GM19397 (cell line): ENCODE results near the gene SRCIN1.

Experiments used
- ATAC-seq: cut with Tn5 transposase; IDR thresholded peaks from one replicate; pipeline ENCODE4 v1.9.1; 2021; ENCODE audit warnings: mild to moderate bottlenecking, moderate library complexity; ENCODE audit not compliant: unreplicated experiment

SRCIN1 gene

DNA sequence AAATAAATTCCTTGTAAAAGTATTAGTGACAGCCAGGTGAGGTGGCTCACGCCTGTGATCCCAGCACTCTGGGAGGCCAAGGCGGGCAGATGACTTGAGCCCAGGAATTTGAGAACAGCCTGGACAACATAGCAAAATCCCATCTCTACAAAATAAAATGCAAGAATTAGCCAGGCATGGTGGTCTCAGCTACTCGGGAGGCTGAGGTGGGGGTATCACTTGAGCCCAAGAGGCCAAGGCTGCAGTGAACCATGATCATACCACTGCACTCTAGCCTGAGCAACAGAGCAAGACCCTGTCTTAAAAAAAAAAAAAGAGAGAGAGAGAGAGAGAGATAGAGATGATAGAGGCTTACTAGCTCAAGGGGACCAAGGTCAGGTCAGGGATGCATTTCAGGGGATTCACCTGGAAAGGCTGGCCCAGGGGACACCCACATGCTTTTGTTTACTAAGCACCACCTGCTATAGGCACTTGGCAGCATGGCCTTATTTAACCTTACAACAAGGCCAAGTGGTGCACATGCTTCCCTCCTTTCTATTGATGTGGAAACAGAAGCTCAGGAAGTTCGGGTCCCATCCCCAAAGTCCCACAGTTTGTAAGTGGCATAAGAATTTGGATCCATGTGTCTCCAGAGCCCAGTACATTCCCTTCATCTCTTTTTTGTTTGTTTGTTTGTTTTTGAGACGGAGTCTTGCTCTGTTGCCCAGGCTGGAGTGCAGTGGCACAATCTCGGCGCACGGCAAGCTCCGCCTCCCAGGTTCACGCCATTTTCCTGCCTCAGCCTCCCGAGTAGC, 12.4 kb upstream of the SRCIN1 start:
- ATAC-seq = no peak

DNA sequence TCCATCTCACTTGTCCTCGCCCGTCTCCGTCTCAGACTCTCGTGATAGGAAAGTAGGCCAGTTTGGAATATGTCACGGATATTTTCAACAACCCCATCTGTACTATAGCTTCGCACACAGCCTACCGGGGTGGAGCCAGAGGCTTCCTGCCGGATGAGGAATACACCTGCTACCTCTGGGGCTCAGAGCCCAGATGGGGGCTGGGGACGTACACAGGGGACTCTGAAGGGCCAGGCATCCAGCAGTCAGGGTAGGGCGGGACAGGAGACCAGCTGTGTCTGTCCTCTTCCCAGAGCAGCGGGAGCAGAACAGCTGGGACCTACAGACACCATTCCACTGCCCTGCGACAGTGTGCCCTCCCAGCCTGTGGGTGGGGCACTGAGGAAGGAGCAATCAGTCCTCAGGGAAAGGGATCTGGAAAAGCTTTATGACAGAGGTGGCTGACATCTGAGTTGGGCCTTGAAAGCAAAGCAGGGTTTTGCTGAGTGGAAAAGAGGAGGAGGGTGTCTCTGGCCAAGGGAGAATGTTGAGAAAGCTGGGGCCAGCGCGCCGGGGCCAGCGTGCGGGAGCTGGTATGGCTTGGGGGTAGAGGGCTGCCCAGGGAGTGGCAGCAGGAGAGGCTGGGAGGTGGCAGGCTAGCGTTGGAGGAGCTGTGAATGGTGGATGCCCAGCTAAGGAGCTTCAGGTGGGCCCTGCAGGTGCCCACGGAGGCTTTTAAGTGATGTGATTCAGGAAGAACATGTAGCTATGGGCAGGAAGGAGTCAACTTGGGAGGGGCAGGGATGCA, 11.5 kb upstream of the SRCIN1 start:
- ATAC-seq = no peak

DNA sequence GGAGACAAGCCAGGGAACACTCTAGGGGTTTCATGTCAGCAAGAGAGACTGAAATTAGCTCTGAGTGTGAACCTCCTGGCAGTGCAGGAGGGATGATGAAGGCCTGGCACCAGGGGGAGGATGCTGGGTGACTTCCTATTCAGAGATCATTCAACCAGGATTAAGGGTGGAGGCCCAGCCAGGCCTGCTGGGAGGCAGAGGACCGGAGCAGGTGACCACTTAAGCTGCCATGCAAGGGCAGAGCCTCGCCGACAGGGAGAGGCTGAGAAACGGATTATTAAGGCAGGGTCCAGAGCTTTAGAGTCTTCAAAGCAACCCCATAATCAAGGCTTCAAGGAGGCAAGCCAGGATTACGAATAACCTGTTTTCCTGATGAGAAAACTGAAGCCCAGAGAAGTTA, 10.6 kb upstream of the SRCIN1 start:
- ATAC-seq = no peak

DNA sequence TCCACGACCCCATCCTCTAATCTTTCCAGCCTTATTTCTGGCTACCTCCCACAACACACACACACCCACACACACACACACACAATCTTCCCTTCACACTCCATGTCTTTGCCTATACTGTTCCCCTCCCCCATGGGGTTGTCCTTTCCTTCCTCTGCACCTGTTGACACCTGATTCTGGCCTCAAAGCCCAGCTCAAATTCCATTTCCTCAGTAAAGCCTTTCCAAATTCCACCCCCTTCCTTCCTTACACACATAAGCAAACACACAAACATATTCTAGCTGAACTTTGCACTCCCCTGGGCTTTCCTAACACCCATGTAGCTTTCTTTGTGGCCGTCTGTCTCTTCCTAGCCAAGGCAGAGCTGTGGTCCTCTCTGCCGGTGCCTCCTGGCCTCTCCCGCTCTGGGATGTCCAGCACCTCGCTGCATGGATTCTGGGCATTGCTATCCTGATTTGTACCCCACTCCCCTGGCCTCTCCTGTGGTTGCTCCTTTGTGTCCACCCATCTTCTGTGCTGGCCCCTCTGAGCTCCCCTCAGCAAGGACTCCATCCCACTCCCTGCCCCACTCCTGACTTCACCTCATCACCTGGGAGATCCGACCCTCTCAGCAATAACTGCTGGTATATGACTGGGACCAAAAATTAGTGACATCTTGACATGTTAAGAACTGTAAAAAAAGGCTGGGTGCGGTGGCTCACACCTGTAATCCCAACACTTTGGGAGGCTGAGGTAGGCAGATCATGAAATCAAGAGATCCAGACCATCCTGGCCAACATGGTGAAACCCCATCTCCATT, 8.4 kb upstream of the SRCIN1 start:
- no peak for ATAC-seq

DNA sequence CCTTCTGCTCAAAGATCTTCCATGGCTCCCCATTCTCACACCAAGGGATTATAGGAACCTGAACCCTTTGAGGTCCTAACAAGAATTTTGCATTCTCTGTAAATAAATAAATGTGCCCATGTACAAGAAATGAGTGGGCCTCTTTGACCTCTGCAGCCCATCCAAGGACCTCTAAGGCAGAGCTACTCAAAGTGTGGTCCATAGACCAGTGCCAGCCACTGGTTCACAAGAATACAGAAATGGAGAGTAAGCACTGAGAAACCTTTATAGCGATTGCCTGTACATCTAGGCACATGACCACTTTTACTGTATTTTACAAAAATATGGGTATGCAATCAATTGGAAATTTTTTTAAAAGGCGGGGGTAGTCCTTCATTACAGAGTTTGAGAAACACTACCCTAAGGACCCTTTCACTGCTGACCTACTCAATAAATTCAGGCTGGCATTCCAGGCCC, 7.8 kb upstream of the SRCIN1 start:
- ATAC-seq = no peak

DNA sequence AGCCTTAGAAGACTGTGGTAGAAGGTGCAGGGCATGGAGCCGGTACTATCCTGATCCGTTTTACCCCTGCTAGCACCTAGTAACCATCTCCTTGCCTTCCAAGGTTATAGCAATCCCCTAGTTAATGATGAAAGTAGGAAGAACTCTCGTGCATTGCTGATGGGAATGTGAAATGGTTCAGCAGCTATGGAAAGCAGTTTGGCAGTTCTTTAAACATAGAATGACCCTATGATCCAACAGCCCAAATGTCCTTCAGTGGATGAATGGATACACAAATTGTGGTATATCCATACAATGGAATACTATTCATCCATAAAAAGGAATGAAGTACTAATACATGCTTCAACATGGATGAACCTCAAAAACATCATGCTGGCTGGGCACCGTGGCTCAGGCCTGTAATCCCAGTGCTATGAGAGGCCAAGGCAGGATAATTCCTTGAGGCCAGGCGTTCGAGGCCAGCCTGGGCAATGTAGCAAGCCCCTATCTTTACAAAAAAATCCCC, 6.2 kb upstream of the SRCIN1 start:
- no peak for ATAC-seq

DNA sequence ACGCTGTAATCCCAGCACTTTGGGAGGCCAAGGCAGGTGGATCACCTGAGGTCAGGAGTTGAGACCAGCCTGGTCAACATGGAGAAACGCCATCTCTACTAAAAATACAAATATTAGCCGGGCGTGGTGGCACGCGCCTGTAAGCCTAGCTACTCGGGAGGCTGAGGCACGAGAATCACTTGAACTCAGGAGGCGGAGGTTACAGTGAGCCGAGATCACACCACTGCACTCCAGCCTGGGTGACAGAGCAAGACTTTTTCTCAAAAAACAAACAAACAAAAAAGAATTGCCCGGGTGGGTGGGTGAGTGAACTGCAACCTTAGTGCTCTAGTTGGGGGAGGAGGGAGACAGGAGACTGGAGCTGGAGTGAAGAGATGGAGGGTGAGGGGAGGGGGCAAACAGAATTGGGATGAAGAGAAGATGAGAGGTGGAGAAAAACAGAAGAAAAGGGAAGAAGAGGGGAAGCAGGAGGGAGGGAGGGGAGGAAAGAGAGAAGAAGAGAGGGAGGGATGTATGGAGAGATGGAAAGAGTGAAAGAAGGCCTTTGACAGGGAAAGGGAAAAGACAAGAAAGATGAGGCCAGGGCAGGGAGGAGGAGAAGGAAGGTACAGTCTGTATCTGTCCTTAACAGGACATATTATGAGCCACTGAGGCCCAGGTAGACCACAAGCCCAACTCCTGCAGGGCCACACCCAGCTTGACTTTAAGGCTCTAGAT, 5.5 kb upstream of the SRCIN1 start:
- no peak for ATAC-seq

DNA sequence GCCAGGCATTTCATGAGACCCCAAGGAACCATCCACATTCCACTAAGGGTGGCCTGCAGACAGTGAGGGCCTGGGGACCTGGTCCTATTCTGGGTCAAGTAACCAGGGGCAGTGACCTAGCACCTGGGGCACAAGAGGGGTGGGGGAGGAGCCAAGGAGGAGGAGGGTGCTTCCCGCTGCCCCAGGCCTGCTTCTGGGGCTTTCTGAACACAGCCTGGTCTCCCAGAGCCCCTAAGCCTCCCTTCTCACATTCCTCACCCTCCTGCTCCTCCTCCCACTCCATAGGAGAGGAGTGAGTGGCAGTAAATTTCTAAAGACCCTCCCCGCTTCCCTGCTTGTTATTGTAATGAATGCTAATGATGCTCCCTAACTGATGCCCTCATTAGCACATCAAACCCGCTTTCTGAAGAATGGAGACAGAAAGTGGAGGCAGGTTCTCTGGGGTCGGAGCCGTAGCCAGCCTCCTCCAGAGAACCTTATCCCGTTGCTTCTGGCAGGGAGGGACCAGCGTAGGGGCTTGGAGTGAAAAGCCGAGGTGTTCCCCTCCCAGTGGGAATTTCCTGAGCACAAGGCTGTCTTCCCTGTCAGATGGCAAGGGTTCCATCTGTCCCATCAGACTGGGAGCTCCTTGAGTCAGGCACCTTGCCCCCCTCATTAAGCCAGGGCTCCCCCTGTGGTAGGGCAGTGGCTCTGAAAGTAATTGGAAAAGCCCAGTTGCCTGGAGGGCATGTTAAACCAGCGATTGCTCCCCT, 3.7 kb upstream of the SRCIN1 start:
- no peak for ATAC-seq

DNA sequence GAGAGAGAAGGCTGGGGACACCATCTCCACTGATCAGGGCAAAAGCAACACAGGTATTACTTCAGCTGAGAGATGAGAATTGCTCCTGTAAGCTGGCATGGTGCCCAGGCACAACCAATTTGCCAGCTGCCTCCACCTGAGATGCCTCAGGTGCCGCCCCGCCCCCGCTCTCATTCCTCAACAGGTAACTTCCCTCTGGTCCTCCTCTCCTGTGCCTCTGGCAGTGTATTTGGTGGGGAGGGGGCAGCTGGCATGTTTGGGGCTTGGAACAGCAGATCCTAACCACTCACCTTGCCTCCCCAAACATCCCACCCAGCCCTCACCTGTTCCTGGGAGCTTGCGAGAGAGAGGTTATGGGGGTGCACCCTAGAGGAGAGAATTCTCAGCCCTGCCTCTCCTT, 2.9 kb upstream of the SRCIN1 start:
- no peak for ATAC-seq

DNA sequence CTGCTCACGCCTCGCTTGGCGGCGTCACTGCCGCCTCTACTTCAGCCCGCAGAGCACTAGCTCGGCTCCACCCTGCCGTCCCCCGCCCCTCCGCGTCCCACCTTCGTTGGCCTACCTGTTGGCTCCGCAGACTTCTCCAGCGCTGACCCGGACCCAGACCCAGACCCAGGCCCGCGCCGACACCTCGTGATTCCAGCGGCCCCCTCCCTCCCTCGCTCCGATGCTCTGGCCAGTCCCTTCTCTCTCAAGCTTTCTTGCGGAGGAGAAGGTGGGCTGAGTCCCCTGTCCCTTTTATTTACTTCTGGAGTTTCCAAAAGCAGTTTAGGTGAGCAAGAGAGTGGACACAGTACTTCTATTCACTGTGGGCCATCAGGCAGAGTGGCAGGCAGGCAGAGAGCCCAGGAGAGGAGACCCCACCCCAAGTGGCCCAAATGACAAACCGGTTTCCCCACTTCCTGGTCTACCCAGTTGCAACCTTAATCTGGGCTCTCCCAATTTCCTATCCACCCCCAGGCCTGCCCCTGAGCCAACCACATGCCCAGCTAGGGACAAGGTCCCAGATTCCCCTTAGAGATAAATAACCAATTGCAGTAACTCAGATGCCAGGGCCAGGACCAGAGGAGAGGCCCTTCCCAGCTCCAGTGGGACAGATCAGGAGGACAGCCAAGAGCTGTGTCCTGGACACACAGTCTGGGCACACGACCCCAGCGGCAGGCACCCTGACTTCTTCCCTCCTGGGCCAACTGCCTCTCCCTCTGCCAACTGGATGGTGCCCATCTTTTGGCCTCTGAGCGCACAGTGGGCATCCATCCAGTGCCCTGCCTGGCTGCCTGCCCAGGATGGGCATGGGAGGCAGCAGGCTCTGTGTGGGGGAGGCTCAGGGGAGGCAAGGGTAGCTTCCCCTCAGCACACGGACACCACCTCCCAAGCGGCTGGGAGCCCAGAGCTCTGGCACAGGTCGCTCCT, 1.2 kb upstream of the SRCIN1 start:
- no peak for ATAC-seq

DNA sequence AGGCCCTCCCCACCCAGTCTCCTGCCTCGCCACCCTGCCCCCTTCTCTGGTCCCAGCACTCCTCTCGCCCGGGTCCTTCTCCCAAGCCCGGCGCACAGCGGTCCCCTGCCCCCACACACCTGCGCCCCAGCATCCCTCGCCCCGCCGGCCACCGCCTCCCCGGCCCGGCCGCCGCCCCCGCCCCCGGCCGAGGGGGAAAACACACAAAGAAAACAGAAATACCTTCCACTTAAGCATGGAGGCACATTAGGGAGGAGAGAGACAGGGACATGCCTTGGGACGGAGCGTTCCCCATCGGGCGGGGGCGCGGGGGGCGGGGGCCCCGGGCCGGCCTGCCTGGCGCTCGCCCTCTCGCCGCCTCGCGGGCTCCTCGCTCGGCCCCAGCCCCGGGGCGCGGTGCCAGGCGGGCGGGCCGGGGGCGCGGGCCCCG, 326 bp downstream of the SRCIN1 start:
- ATAC-seq = no peak

DNA sequence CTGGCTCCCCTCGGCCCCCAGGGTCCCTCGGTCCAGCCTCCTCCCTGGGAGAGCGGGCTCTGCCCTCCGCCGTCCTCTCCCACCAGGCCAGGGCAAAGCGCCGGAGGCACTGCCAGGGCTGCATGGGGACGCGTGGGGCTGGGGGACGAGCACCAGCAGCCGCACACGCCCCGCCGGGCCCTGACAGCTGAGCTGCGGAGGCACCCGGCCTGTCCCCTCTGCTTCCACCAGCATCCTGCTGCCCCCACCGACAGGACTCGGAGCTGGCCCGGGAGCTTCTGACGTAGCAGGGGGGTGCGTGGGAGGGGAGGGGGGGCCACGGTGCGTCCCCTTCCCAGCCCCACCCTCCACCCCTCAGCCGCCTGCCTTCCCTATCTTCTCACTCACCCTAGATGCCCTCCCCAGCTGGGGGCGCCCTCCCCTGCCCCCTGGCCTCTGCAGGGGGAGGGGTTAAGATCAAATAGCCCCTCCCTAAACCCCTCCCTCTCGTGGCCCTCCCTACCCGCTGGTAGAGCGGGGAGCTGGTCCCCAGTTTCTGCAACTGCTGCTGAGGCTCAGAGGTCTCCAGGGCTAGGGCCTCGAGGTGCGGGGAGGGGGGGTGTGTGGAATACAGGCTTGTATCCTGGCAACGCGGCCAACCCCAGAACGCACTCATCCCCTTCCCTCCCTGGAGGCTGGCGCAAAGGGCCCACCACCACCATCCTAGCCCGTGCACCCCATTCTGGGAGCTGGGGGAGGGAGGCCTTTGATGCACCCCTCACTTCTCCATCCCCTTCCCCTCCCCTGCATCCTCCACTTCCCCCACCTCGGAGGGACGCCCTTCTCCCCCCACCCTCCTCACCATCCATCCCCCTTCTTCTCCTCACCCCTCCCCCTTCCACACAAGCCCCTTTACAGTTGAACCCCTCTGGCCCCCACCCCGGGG, 1.0 kb downstream of the SRCIN1 start:
- no peak for ATAC-seq

DNA sequence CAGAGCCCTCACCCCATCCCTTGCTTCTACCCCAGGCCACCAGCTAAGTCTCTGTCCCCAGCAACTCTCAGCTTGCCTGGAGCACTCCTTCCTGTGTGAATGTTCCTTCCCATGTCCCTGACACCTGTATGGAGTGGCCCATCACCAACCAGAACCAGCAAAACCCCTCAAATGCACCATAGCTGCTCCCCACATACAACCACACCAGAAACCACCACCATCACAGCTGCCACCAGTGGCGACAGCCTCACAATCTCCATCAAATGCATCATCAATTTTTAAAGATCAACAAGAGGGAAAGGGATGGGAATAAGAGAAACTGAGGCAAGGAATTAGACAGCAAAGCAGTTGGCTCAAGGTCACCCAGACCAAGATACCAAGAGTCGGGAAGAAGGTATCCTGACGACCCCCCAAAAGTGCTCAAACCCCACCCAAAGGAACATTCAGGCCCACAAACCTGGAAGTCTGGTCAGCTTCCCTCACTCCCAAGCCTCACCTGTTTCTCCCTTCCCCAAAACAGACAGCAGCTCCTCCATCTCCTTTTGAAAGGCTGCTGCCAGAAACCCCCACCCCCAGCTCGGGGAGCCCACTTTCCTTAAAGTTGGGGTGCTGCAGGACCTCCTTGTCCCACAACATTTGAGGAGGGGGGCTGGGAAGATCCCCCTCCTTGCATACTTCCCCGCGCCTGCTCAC, 1.8 kb downstream of the SRCIN1 start:
- ATAC-seq = no peak

DNA sequence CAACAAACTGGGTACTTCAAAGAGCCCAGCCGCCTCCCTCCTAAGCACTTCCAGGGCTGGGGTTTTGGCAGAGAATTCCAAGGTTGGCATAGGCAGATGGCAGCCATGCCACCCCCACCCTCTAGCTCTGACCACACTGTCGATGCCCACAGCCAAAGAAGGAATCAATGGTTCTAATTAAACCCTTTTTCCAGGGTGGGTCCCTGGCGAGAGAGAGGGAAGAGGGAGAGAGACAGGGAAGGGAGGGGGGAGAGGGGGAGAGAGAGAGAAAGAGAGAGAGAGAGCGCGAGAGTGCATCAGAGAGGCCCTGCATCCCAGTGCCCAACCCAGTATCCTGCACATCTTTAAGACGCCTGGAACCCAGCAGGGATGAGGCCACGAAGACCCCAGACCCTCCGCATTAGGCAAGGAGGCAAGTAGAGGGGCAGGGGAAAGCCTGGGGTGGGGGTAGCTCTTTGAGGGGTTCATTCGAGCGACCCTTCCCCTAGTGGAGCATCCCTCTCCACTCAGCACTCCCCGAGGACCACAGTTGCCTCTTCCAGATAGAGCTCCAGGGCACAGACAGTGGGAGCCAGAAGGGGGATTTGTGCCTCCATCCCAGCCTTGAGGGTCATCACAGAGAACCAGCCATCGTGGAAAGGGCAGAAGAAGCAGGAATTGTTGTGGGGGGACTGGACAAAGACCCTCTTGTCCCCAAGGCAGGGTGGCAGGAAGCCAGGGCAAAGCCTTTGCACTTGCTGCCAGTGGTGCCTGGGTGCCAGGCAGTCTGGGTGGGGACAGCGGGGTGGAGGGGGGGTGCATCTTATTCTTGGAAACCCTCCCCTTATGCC, 2.6 kb downstream of the SRCIN1 start:
- no peak for ATAC-seq

DNA sequence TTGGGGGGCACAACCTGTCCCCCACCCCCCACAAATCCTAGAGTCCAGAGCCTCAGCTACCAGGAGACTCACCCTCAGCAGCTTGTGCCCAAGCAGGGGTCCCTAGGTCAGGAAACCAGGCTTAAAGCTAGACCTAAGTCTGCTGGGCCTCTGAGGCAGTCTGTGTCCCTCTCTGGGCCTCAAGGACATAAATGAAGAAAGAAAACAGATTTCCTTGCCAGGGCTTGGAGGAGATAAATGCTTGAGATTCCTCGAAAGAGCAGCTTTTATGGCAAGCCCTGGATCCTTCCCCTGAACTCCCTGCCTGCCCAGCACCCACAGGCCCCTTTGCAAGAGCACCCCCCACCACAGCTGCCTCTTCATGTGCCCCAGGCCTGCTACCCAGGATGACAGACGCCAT, 3.3 kb downstream of the SRCIN1 start:
- no peak for ATAC-seq
